ENCODE data around the gene S1PR3.

S1PR3 gene

DNA sequence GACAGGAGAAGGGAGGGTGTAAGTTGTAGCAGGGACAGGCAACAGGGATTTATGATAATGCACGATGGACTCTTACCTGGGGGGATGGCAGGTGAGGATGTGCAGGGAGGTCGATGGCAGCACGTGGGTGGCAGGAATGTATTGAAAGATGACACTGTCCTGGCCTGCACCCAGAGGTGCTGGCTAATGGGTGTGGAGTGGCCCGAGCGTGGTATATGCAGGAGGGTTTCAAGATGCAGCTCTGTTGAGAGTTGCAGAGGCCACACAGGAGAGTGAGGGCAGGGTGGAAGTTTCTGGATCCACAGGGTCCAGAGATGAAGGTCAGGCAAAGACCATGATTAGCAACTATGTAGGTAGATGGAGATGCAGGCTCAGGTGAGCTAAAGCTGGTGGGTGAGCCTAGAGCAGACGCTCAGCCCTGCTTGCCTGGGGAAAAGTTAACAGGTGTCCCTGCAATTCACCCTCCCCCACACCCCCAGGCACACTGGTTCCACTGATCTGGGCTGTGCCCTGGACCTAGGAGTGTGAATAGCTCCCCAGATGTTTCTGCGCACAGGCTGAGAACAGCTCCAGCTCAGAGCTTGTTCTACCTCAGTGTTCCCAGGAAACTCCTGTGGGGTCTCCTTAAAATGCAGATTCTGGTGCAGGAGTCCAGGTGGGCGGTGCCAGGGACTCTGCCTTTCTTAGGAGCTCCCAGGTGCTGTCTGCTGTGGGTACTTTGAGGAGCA lies 21.5 kb upstream of the S1PR3 start:
- no peak for DNase-seq

DNA sequence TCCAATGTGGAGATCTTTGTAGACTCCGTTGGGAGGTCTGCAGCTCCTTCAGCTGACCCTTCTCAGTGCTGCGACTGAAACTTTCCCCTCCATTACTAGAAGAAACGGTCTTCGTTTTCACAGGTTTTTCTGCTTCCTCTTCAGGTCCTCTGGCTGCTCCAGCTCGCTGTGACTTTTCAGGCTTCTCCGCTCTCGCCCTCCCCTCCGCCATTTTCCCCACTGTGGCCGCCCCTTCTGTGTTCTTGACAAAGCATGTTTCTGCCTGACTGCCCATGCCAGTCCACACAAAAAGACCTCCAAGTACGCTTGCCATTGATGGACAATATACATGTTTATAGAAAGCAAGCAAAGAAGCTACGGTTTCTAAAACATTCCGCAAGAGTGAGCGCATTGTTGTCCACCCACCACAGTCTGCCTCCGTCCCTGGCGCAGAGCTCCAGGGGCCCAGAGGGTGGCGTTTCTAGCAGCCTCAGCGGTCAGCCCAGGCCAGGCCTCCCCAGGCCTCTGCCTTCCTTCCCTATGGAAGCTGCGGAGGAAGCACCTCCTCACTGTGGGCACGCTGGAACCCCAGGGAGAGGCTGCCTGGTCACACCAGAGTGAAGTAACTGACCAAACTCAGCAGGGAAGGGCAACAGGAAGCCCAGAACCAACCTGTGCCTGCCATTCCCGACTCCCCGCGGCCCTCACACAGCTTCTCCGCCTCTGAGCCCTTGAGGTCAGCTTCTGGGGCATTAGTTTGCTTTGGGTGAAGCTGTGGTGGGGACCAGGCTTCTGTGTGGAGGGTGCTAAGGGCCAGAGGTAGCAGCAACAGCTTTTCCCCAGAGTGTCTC lies 19.9 kb upstream of the S1PR3 start:
- no peak for DNase-seq

DNA sequence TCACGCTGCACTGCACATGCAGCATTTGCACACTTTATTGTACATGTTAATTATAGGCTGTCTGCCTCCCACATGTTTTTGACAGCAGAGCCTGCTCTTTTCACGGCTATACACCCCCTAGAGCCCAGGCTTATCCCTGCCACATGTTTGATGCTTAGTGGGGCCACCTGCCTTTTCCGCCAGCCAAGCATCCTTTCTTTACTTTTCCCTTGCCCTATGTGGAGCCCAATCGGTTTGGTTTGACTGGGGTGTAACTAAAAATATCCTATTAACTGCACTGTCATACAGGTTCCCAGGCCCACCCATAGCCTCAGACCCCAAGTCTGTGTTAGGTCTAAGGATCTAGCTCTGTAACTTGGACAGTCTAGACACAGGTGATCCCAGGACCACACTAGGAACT lies 18.9 kb upstream of the S1PR3 start:
- DNase-seq: no peak

DNA sequence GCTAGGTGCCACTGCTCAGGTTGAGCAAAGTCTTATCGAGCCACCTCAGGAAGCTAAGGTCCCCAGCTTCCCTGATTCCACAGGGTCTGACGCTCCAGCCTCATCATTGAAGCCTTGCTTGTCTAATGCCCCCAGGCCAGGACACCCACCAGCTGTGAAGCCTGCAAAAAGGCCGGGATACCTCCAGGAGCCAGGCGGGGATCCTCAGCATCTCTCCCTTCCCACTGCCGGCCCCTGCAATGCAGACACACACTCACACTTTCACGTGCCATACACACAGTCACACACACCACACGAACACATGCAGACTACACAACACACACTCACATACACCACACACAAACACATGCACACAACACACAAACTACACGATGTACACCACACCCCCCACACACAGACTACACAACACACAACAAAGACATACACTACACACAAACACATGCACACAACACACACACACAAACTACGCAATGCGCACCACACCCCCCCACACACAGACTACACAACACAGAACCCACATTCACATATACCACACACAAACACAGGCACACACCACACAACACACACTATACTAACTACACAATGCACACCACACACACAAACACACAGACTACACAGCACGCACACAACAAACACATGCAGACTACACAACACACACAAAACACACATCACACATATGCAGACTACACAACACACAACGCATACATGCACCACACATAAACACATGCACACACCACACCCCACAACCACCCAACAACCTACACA lies 17.8 kb upstream of the S1PR3 start:
- no peak for DNase-seq

DNA sequence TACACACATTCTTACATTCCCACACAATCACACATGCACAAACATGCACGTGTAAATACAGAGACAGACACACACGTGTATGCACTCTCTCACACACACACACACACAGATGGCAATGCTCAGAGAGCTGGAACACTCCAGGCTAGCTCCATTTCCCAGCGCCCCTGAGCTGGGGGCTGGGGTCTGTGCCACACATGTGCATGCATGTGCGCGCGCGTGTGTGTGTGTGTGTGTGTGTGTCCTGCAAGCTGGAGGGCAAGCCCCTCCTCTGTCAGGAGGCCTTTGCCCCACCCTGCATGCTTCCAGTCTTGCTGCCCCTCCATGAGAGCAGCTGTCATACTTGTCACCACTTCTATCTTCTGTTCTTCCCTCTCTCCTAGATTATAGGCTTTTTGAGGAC lies 16.6 kb upstream of the S1PR3 start:
- DNase-seq: no peak

DNA sequence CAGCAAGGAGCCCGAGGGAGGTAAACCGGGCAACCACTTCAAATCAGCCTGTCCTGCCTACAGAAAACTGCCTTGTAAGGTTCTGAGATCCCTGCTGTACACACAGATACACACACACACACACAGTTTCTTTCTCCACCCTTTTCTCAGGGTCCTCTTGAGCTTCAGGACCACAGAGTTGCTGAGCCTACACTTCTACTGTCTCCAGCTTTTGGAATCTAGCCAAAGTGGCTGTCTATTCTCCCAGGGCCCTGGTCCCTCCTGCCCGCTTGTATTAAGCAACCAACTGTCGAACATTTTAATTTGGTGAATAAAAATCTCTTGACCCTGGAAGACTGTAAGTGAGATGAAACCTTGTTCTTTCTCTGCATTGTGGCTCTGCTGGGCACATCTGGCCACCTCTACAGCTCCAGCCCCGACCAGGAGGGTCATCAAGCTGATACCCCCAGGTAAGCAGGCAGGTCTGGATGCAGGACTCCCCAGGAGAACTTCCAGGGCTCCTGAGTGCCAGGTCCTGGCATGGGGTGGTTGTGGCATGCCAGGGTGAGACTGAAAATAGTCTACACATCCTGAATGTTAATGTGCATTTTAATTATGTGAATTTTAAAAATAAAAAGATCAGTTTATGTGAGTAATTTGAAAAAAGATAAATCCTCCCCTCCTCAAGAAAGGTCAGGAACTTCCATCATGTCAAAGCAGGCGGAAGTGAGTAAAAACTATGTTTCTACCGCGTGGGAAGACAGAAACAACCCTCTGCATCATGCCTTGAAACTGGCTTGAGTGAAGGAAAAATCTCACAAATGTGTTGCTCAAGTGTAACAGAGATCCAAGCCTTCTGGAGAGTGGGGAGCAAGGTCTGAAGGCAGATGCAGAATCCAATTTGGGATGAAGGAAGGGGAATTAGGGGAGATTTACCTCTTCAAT lies 15.0 kb upstream of the S1PR3 start:
- no peak for DNase-seq

DNA sequence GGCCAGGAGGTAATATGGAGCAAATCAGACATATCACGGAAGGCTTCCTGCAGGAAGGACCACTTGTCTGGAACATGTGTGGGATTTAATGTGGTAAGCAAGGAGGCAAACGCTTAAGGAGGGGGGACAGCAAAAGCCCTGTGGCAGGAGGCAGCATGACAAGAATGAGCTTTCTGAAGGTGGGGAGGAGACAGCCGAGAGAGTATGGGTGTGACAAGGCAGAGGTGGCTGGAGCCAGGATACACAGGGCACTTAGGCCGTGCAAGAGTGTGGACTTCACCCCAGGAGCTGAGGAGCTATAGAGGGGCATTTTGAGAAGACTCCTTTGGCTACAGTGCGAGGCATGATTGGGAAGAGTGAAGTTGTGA lies 14.4 kb upstream of the S1PR3 start:
- DNase-seq: no peak

DNA sequence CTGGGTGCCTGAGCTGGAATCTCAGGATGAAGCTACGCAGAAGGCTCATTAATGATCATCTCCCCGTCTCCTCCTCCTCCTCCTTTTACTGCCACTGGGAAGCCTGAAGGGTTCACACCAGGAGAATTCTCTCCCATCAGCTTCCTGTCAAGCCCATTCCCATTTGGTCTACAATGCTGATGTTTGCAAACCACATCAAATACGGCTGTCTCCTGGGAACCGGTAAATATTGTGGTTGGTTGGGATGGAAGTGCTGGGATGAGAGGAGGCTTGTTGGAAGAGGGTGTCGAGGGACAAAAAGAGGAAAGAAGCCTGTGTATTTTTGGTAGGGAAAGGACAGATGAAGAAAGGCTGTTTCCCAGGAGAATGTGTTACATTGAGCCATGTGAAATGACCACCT lies 13.2 kb upstream of the S1PR3 start:
- DNase-seq: no peak

DNA sequence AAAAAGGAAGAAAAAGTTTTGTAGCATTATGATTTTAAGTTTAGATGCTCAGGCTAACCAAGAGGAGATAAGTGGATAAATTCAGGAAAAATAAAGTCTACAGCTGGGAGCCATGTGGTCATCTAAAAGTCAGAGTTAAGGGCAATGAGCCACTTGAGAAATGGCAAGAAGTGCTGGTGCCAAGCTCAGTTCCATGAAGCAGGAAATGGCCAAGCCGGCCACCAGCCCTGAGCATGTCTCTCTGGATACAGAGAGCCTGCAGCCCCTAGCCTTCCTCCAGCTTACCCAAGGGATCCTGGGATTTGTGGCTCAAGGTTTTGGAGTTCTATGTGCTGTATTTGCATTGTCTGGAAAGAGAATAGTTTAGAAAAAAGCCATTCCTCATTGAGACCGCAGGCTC lies 12.2 kb upstream of the S1PR3 start:
- DNase-seq: no peak

DNA sequence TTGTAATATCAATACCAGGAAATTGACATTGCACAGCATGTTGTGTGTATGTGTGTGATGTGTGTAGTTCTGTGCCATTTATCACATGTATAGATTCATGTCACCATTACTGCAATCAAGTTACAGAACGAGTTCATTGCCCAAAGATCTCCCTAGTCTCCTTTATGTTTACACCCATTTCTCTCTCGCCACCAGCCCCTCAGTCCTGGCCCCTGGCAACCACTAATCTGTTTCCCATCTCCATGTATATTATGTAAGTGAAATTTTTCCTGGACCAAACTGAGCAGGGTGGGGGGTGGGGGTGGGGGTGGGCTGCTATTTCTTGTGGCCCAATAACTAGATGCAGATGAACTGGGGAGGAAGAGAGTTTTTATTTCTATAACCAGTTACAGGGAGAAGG lies 11.5 kb upstream of the S1PR3 start:
- no peak for DNase-seq

DNA sequence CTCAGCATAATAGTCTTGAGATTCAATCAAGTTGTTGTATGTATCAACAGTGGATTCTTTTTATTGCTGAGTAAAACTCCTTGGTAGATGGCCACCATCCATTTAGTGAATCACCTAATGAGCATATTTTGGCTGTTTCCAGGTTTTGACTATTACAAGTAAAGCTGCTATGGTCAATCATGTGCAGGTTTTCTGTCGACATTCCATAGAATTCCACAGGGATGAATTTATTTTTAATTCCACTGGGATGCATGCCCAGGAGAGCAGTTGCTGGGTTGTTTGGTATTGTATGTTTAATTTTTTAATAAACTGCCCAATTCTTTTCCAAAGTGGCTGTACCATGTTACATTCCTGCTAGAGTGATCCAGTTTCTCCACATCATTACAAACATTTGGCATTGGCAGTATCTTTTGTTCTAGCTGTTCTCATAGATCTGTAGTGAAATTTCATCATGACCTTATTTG lies 10.5 kb upstream of the S1PR3 start:
- DNase-seq: no peak

DNA sequence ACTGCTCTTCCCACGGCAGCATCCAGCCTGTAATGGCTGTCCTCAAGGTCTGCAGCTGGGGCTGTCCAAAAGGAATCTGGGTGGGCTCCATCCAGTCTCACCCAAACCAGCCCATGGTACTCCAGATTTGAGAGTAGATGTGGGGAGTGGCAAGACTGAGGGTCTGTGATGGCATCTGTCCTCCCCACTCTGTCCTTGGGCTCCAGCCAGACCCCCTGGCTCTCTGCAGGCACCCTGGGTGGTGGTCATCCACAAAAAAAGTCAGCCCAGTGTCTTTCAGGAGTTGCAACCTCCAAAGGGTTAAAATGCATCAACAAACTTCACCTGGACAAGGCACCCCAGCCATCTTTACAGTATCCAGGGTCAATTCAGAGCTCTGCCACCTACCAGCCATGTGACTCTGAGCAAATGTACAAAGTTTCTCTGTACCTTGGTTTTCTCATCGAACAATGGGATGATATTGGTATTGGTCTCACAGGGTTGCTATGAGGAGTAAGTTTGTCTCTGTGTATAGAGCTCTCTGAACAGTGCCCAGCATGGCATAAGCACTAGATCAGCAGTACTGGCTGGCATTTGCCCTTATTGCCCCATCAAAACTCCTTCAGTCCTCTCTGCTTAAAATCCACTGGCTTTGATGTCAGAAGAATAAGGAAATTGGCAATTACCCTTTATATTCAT lies 7.3 kb upstream of the S1PR3 start:
- DNase-seq: no peak

DNA sequence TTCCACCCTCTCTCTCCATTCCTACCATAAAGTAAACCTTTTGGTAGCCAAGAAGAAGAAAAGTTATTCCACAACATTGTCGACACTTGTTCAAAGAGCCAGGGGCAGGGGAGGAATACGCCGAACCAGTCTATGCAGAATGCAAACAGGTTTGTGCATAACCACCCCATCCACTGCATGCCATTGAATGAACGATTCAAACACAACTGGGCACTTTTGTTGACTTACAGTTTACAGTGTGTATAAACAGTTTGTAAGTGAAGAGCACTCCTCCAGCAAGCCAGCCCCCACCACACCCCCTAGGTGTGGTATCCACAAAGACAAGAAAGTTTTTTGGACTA lies 6.8 kb upstream of the S1PR3 start:
- DNase-seq: no peak

DNA sequence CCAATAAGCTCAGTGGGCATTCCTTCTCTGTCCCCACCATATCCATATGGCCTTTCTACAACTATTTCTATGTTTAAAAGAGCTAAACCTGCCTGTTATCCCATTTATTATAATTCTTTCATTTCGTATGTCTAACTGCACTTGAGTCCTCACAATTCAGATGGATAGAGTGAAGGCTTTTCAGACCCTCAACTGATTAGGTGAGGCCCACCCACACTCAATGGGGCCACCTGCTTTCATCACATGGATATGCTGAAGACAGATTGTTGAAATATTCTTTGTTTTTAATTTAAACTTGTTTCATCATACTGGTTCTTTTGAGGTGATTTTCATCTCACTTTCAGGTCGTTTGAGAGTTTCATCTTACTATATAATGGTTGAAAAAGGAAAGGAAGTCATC lies 5.7 kb upstream of the S1PR3 start:
- DNase-seq: no peak

DNA sequence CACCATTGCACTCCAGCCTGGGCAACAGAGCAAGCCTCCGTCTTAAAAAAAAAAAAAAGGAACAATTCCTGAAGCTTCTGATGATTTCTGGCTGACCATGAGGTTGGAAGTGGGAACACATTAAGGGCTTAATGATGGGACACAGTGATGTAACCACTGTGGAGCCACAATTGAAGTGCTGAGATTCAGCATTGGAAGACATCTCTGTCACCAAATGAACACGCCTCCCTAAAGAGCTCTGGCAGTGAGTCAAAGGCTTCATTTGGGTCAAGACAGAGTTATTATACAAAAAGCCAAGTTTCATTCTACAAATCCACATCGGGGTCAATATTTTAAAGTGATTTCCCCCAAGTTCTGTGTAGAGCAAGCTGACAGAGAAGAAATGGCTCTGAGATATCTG lies 4.5 kb upstream of the S1PR3 start:
- no peak for DNase-seq

DNA sequence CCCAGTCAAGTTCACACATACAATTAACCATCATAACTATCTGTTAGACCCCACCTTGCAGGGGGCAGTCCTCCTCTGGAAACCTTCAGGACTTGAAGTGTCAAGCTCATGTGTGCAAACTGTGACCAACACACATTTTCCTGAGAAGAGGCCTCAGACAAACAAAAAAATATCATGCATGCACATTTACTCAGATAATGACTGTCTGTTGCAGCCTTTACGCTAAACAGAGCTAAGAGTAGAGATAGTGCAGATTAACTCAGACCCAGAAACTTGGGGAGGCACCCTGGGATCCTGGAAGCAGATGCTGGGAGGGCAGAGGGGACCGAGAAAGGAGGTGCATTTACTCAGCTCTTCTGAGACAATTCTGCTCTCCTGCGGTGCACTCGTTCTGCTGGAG lies 3.6 kb upstream of the S1PR3 start:
- DNase-seq: no peak

DNA sequence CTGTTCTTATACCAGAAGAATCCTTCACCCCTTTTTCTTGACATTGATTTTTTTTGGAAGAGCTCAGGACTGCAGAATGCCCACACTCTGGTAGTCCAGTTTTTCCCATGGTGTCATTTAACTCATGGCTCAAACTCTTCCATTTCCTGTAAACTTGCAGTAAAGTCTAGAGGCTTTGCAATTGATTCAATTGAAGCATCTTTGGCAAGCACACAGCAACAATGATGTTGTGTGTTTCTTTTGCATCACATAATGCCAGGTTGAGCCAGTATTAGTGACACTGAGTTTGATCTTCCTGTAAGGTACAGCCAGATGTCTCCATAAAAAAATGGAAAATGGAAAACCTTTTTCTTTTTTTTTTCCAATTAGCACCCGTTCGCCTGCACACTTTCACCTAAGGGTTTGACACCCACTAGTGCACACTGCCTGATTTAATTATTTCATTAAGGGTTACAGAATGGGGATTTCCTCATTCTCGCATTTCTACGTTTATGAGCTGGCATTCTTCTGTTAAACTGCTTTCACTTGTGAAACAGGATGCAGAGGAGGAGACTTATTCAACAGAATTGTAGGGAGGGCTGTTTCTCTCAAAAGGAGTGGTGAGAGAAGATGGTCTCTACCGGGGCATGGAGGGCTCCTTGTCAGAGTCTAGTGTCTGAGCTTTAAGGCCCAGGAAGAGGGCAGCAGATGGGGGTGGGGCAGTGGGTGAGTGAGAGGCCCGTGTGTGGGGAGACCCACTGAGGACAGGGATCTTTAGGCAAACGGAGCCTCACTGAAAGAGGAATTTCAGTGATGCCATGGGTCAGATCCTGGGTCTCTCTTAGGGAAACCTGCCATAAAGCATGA lies 2.2 kb upstream of the S1PR3 start:
- no peak for DNase-seq

DNA sequence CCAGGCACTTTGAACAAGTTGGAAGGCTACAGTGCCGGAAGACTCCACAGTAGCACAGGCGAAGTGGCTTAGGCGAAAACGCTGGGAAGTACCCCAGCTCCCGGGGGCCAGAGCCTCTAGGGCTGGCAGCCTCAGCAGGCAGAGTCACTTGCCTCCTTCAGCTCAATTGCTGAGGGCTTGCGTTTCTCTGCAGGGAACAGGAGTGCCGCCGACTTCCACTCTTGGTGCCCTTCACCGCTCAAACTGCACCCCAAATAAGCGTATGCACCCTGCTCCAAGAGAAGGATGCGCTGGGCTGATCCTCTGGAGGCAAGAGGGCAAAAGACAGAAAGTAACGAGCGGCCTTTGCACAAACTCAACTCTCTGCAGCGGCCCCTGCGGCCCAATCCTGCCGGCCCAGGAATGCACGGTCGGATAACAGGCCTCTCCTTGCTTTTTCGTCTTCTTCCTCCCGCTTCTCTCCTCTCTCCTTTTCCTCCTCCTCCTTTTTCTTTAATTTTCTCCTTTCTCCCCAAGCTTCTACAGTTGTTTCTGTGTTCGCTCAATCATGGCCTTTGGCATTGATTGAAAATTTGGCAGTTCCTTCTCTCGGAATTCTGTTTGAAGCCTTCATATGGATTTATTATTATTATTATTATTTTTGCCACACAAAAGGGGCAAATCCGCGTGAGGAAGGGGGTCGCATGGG lies 1.1 kb upstream of the S1PR3 start:
- DNase-seq: no peak

DNA sequence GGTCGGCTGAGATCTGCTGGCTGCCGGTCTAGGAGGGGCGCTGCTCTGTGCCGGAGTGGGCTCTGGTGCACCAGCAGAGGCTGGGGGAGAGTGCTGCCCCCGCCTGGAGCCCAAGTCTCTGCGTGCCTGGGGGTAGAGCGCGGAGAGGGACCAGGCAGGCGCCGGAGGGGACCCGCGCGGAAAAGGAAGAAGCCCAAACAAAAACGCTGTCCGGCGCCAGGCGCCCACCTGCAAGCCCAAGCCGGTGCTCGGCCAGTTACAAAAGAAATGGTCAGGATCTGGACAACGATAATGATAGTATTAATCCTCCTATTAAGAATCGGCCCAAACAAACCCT lies 571 bp upstream of the S1PR3 start:
- no peak for DNase-seq

DNA sequence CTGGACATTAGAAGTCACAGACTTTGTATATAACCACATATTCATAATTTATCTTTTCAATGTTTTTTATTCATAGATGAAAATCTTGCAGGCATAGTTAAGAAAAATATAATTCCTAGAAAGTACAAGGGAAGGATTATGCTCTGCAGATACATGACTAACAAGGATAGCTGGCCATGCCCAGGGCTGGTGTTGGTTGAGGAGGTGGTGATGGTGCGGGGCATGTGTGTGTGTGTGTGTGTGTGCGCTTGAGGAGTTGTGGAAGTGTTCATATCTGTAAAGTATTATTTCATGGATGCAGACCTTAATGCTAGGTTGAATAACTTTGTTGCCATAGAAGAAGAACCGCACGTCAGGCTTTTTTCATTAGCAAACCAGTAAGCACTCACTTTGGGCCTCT lies 1.3 kb downstream of the S1PR3 start:
- no peak for DNase-seq

DNA sequence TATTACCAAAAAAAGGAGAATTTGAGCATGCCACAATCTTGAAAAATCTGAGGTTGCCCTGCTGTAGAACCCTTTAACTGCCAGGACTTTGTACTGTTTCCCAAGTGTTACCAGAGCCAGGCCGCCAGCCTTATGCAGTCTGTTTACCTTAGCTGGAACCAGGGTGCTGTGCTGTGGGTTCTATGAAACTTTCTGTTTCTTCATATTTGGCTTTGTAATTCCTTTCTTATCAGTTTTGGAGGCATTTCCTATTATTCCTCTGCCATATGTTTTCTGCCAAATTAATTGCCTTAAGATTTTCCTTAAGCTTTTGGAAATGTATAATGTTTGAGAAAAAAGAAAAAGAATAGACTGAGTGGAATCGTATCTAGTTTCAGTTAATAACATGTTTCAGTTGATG lies 2.1 kb downstream of the S1PR3 start:
- DNase-seq: no peak
